ENCODE data around the gene MAF. TPM values are rescaled to one million over a fixed set of nuclear protein-coding genes. Genes with fewer than 3 reads are reported as not detected.

The MAF gene
- total and polyA plus RNA-seq, 9 of the 15 experiments (the other 6 are each of a cell fraction or from before 2014, with no cell fraction given): 0.01 to 0.18 TPM; not detected in 7

DNA sequence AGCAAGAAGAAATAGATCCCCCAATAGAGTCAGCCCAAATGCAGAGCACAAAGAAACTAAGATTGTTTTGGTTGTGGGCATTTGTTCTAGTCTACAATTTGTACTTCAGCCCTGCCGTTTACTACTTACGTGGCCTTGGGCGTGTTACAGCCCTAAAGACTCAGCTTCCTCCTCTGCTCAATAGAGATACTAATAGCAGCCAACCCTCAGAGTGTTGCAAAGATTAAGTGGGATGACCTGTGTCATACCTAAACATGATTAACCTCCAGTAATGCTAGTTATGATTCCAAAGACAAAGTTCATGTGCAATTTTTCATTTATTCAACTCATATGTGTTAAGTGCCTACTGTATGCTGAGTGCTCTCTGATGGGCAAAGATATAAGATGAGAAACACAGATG lies 43.1 kb downstream of the MAF start:
- H3K9me1 ChIP-seq (ENCODE audit: control insufficient read depth, insufficient read depth, low read length): no peaks in the 10 kb centered on the region
- intact Hi-C loops (cut with micrococcal nuclease) (no loop called here), in situ Hi-C loops (cut with MboI) (no loop called here)
- TF ChIP-seq TAF9B (IDR thresholded peaks at IDR 0.05; ENCODE audit: partially characterized antibody): no peak
- no peak for TF ChIP-seq CREB1 (IDR thresholded peaks at IDR 0.05)
- TF ChIP-seq CREB1 (CRISPR knock-in tag; IDR thresholded peaks at IDR 0.05): no peak
- no peak for TF ChIP-seq POLR2H (tag; IDR thresholded peaks at IDR 0.05; ENCODE audit: low read depth)
- no peak for TF ChIP-seq ZNF12 (CRISPR knock-in tag; IDR thresholded peaks at IDR 0.05)
- TF ChIP-seq RBM25 (IDR thresholded peaks at IDR 0.05; ENCODE audit: low read depth, low read length, severe bottlenecking): no peak
- TF ChIP-seq PRPF4 (IDR thresholded peaks at IDR 0.05; ENCODE audit: insufficient read depth, low read depth, low read length, poor library complexity, severe bottlenecking): no peak
- TF ChIP-seq ZNF436 (CRISPR knock-in tag; IDR thresholded peaks at IDR 0.05): no peak
- TF ChIP-seq NR2F6 (CRISPR knock-in tag; IDR thresholded peaks at IDR 0.05): no peak
- TF ChIP-seq FOXM1 (IDR thresholded peaks at IDR 0.05; ENCODE audit: low read depth): no peak
- TF ChIP-seq FOXM1 (CRISPR knock-in tag; IDR thresholded peaks at IDR 0.05; ENCODE audit: low read depth): no peak
- TF ChIP-seq ELF4 (CRISPR knock-in tag; IDR thresholded peaks at IDR 0.05): no peak
- no peak for TF ChIP-seq MTA1 (IDR thresholded peaks at IDR 0.05; ENCODE audit: borderline replicate concordance)
- TF ChIP-seq, protein P1, sequence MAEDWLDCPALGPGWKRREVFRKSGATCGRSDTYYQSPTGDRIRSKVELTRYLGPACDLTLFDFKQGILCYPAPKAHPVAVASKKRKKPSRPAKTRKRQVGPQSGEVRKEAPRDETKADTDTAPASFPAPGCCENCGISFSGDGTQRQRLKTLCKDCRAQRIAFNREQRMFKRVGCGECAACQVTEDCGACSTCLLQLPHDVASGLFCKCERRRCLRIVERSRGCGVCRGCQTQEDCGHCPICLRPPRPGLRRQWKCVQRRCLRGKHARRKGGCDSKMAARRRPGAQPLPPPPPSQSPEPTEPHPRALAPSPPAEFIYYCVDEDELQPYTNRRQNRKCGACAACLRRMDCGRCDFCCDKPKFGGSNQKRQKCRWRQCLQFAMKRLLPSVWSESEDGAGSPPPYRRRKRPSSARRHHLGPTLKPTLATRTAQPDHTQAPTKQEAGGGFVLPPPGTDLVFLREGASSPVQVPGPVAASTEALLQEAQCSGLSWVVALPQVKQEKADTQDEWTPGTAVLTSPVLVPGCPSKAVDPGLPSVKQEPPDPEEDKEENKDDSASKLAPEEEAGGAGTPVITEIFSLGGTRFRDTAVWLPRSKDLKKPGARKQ (CRISPR knock-in tag; IDR thresholded peaks at IDR 0.05): no peak
- TF ChIP-seq JUN (IDR thresholded peaks at IDR 0.05; ENCODE audit: borderline replicate concordance, low read depth, low read length): no peak
- TF ChIP-seq JUN (CRISPR knock-in tag; IDR thresholded peaks at IDR 0.05; ENCODE audit: borderline replicate concordance): no peak
- TF ChIP-seq, protein P2, sequence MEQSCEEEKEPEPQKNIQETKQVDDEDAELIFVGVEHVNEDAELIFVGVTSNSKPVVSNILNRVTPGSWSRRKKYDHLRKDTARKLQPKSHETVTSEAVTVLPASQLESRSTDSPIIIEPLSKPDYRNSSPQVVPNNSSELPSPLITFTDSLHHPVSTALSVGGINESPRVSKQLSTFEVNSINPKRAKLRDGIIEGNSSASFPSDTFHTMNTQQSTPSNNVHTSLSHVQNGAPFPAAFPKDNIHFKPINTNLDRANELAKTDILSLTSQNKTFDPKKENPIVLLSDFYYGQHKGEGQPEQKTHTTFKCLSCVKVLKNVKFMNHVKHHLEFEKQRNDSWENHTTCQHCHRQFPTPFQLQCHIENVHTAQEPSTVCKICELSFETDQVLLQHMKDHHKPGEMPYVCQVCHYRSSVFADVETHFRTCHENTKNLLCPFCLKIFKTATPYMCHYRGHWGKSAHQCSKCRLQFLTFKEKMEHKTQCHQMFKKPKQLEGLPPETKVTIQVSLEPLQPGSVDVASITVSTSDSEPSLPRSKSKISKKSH (CRISPR knock-in tag; IDR thresholded peaks at IDR 0.05): no peak
- no peak for TF ChIP-seq ZNF780A (CRISPR knock-in tag; IDR thresholded peaks at IDR 0.05)
- TF ChIP-seq, protein P3, sequence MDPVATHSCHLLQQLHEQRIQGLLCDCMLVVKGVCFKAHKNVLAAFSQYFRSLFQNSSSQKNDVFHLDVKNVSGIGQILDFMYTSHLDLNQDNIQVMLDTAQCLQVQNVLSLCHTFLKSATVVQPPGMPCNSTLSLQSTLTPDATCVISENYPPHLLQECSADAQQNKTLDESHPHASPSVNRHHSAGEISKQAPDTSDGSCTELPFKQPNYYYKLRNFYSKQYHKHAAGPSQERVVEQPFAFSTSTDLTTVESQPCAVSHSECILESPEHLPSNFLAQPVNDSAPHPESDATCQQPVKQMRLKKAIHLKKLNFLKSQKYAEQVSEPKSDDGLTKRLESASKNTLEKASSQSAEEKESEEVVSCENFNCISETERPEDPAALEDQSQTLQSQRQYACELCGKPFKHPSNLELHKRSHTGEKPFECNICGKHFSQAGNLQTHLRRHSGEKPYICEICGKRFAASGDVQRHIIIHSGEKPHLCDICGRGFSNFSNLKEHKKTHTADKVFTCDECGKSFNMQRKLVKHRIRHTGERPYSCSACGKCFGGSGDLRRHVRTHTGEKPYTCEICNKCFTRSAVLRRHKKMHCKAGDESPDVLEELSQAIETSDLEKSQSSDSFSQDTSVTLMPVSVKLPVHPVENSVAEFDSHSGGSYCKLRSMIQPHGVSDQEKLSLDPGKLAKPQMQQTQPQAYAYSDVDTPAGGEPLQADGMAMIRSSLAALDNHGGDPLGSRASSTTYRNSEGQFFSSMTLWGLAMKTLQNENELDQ (CRISPR knock-in tag; IDR thresholded peaks at IDR 0.05; ENCODE audit: borderline replicate concordance): no peak
- TF ChIP-seq NFATC3 (IDR thresholded peaks at IDR 0.05): no peak
- no peak for TF ChIP-seq RB1 (IDR thresholded peaks at IDR 0.05; ENCODE audit: low read depth)
- no peak overlapping the region for H2AFZ ChIP-seq (ENCODE audit: low read depth, low read length)
- no TSS peak for BruUV-seq (replicated peaks)
- no peak overlapping the region for H3K4me3 ChIP-seq
- no peak overlapping the region for H3K27ac ChIP-seq (ENCODE audit: extremely low read depth, low read depth, low read length)
- H3K4me2 ChIP-seq (ENCODE audit: insufficient read depth, low read length): no peak overlapping the region
- no peaks in the 10 kb centered on the region for H3K36me3 ChIP-seq (ENCODE audit: control insufficient read depth, insufficient read depth, low read length)
- no peak for DNase-seq (ENCODE audit: extremely low read depth in 1 of 4, low spot score in 3 of 4)
- H3K4me1 ChIP-seq (replicated peaks in 1 of 2; ENCODE audit: control insufficient read depth in 2 of 2, insufficient read depth in 2 of 2, low read length in 2 of 2): no peaks in the 10 kb centered on the region
- no peak overlapping the region for H3K9ac ChIP-seq (ENCODE audit: insufficient read depth in 1 of 2, low read depth in 2 of 2, low read length in 2 of 2)
- no peak for ATAC-seq
- no peaks in the 10 kb centered on the region for H3K79me2 ChIP-seq (ENCODE audit: control insufficient read depth, insufficient read depth, low read length)
- no peak for FAIRE-seq
- H3K9me3 ChIP-seq (replicated peaks; ENCODE audit: control insufficient read depth, insufficient read depth, low read depth, low read length): no peaks in the 10 kb centered on the region
- WGBS (ENCODE audit: insufficient coverage, low coverage, missing lambda C conversion rate): 2% methylated on average over 3 of the region's 3 CpGs
- ChIA-PET CTCF (ENCODE audit: low intra/inter-chr PET ratio) (no interaction called here), POLR2A (interaction anchor here (0.6 to 1.7 kb wide), 5 partner anchors 10 to 512 kb away, joined by 3 to 7 read pairs (median 4); no protein-coding TSS in a partner anchor)
- no peaks in the 10 kb centered on the region for H4K20me1 ChIP-seq (replicated peaks; ENCODE audit: control insufficient read depth, insufficient read depth, low read length)
- H3K27me3 ChIP-seq (ENCODE audit: control insufficient read depth in 2 of 2, insufficient read depth in 2 of 2, low read length in 2 of 2): peaks cover 0 to 18% of the 10 kb centered on the region in 2 experiments
